GM23338 (cell line): ENCODE data around the gene FUT7.

ENCODE experiments used
- CTCF ChIP-seq, 2 experiments: fragments of 200-600 bp in 1 of 2; sonication (generic) in 1 of 2; conservative IDR thresholded peaks; 2 replicates each; pipeline versions ENCODE4 v1.5.1 to v1.6.1; 2016 to 2017; ENCODE audit warnings: antibody characterized with exemption in 2 of 2, low read depth in 2 of 2, mild to moderate bottlenecking in 2 of 2, moderate library complexity in 1 of 2
- EZH2 ChIP-seq: fragments of 200-600 bp; sonication (generic); IDR thresholded peaks from one replicate; pipeline ENCODE4 v1.8.0; 2017; ENCODE audit warnings: antibody characterized with exemption, mild to moderate bottlenecking, low read depth; ENCODE audit not compliant: unreplicated experiment
- EZH2phosphoT487 ChIP-seq: fragments of 200-600 bp; sonication (generic); IDR thresholded peaks from one replicate; pipeline ENCODE4 v1.8.1; 2018; ENCODE audit warnings: antibody characterized with exemption; ENCODE audit not compliant: unreplicated experiment
- JUNB ChIP-seq: IDR thresholded peaks from one replicate; pipeline ENCODE4 v1.6.1; 2016; ENCODE audit warnings: antibody characterized with exemption; ENCODE audit not compliant: unreplicated experiment
- REST ChIP-seq: IDR thresholded peaks from one replicate; pipeline ENCODE4 v1.6.1; 2018; ENCODE audit warnings: antibody characterized with exemption; ENCODE audit not compliant: unreplicated experiment

GRCh38 chr9:136981588-136982231, 50.2 kb downstream of the FUT7 start:
- no peak for TF ChIP-seq CTCF (conservative IDR thresholded peaks at IDR 0.05; ENCODE audit: low read depth in 2 of 2)
- TF ChIP-seq JUNB = no peak
- no peak for TF ChIP-seq EZH2phosphoT487
- no peak for TF ChIP-seq REST
- TF ChIP-seq EZH2 = no peak
